ENCODE data around the gene OR9A2. TPM values are rescaled to one million over a fixed set of nuclear protein-coding genes. Genes with fewer than 3 reads are reported as not detected.

The OR9A2 gene
- total RNA-seq, 1 experiment from 2014 or later = not detected

GRCh38 chr7:143068446-143068845, 41.5 kb upstream of the OR9A2 start (continued):
- TF ChIP-seq, protein P1, sequence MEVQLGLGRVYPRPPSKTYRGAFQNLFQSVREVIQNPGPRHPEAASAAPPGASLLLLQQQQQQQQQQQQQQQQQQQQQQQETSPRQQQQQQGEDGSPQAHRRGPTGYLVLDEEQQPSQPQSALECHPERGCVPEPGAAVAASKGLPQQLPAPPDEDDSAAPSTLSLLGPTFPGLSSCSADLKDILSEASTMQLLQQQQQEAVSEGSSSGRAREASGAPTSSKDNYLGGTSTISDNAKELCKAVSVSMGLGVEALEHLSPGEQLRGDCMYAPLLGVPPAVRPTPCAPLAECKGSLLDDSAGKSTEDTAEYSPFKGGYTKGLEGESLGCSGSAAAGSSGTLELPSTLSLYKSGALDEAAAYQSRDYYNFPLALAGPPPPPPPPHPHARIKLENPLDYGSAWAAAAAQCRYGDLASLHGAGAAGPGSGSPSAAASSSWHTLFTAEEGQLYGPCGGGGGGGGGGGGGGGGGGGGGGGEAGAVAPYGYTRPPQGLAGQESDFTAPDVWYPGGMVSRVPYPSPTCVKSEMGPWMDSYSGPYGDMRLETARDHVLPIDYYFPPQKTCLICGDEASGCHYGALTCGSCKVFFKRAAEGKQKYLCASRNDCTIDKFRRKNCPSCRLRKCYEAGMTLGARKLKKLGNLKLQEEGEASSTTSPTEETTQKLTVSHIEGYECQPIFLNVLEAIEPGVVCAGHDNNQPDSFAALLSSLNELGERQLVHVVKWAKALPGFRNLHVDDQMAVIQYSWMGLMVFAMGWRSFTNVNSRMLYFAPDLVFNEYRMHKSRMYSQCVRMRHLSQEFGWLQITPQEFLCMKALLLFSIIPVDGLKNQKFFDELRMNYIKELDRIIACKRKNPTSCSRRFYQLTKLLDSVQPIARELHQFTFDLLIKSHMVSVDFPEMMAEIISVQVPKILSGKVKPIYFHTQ (CRISPR knock-in tag; IDR thresholded peaks at IDR 0.05) = no peak
- no peak for TF ChIP-seq ATF6 (CRISPR knock-in tag; IDR thresholded peaks at IDR 0.05)
- TF ChIP-seq FOXP1 (CRISPR knock-in tag; IDR thresholded peaks at IDR 0.05; ENCODE audit: borderline replicate concordance) = no peak

DNA sequence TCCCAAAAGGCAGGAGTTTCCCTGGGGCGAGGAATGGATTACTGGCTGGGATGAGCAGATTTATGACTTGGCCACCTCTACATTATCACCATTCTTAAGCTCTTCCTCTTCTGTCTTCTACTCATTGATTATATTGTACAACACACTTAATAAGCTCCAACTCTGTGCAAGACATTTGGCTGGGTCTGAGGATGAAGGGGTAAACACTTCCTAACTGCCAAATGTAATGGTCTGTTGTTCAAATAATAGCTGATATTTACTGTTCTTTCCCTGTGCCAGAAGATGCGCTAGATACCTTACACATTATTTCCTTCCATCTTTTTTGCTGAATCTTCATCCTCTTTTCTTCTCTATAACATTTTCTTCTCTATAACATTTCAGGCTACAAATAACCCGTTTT, 36.8 kb upstream of the OR9A2 start:
- no peak for DNase-seq (ENCODE audit: low spot score)
- ChIA-PET CTCF (no interaction called here), POLR2A (no interaction called here)
- no peak for ATAC-seq
- no peaks in the 10 kb centered on the region; the same call in 1 of the 2 replicates for H3K27me3 Mint-ChIP-seq (ENCODE audit: low read depth)
- H3K4me3 Mint-ChIP-seq = no peak overlapping the region
- peaks cover 36% of the 10 kb centered on the region for H3K9me3 Mint-ChIP-seq
- no peak overlapping the region for H3K27ac Mint-ChIP-seq
- H3K4me1 Mint-ChIP-seq = peaks cover 16% of the 10 kb centered on the region
- TF ChIP-seq ATF6 (CRISPR knock-in tag; IDR thresholded peaks at IDR 0.05) (no peak), ZNF317 (CRISPR knock-in tag; IDR thresholded peaks at IDR 0.05; ENCODE audit: borderline replicate concordance, low read depth) (no peak), ZNF396 (CRISPR knock-in tag; IDR thresholded peaks at IDR 0.05; ENCODE audit: borderline replicate concordance) (no peak), ZNF671 (CRISPR knock-in tag; IDR thresholded peaks at IDR 0.05) (no peak), NR2C2 (CRISPR knock-in tag; IDR thresholded peaks at IDR 0.05) (no peak), CDX4 (CRISPR knock-in tag; IDR thresholded peaks at IDR 0.05; ENCODE audit: borderline replicate concordance) (no peak), MLX (CRISPR knock-in tag; IDR thresholded peaks at IDR 0.05) (no peak)
- TF ChIP-seq, protein P2, sequence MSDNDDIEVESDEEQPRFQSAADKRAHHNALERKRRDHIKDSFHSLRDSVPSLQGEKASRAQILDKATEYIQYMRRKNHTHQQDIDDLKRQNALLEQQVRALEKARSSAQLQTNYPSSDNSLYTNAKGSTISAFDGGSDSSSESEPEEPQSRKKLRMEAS (CRISPR knock-in tag; IDR thresholded peaks at IDR 0.05) = no peak
- TF ChIP-seq, protein P3, sequence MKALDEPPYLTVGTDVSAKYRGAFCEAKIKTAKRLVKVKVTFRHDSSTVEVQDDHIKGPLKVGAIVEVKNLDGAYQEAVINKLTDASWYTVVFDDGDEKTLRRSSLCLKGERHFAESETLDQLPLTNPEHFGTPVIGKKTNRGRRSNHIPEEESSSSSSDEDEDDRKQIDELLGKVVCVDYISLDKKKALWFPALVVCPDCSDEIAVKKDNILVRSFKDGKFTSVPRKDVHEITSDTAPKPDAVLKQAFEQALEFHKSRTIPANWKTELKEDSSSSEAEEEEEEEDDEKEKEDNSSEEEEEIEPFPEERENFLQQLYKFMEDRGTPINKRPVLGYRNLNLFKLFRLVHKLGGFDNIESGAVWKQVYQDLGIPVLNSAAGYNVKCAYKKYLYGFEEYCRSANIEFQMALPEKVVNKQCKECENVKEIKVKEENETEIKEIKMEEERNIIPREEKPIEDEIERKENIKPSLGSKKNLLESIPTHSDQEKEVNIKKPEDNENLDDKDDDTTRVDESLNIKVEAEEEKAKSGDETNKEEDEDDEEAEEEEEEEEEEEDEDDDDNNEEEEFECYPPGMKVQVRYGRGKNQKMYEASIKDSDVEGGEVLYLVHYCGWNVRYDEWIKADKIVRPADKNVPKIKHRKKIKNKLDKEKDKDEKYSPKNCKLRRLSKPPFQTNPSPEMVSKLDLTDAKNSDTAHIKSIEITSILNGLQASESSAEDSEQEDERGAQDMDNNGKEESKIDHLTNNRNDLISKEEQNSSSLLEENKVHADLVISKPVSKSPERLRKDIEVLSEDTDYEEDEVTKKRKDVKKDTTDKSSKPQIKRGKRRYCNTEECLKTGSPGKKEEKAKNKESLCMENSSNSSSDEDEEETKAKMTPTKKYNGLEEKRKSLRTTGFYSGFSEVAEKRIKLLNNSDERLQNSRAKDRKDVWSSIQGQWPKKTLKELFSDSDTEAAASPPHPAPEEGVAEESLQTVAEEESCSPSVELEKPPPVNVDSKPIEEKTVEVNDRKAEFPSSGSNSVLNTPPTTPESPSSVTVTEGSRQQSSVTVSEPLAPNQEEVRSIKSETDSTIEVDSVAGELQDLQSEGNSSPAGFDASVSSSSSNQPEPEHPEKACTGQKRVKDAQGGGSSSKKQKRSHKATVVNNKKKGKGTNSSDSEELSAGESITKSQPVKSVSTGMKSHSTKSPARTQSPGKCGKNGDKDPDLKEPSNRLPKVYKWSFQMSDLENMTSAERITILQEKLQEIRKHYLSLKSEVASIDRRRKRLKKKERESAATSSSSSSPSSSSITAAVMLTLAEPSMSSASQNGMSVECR (CRISPR knock-in tag; IDR thresholded peaks at IDR 0.05; ENCODE audit: borderline replicate concordance) = no peak
- TF ChIP-seq, protein P4, sequence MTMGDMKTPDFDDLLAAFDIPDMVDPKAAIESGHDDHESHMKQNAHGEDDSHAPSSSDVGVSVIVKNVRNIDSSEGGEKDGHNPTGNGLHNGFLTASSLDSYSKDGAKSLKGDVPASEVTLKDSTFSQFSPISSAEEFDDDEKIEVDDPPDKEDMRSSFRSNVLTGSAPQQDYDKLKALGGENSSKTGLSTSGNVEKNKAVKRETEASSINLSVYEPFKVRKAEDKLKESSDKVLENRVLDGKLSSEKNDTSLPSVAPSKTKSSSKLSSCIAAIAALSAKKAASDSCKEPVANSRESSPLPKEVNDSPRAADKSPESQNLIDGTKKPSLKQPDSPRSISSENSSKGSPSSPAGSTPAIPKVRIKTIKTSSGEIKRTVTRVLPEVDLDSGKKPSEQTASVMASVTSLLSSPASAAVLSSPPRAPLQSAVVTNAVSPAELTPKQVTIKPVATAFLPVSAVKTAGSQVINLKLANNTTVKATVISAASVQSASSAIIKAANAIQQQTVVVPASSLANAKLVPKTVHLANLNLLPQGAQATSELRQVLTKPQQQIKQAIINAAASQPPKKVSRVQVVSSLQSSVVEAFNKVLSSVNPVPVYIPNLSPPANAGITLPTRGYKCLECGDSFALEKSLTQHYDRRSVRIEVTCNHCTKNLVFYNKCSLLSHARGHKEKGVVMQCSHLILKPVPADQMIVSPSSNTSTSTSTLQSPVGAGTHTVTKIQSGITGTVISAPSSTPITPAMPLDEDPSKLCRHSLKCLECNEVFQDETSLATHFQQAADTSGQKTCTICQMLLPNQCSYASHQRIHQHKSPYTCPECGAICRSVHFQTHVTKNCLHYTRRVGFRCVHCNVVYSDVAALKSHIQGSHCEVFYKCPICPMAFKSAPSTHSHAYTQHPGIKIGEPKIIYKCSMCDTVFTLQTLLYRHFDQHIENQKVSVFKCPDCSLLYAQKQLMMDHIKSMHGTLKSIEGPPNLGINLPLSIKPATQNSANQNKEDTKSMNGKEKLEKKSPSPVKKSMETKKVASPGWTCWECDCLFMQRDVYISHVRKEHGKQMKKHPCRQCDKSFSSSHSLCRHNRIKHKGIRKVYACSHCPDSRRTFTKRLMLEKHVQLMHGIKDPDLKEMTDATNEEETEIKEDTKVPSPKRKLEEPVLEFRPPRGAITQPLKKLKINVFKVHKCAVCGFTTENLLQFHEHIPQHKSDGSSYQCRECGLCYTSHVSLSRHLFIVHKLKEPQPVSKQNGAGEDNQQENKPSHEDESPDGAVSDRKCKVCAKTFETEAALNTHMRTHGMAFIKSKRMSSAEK (CRISPR knock-in tag; IDR thresholded peaks at IDR 0.05; ENCODE audit: borderline replicate concordance) = no peak
- H3K36me3 Mint-ChIP-seq = 0 out of 2 replicates have a peak, but pooled peaks cover 3% of the 10 kb centered on the region
